Body of pancreas (tissue), 4 donors: ENCODE data around the gene GDPD5.
"Not testable (repeated sequence)": the region's sequence is repeated elsewhere in the genome, so short reads cannot be mapped to it uniquely, and the experiment has no call there.

Experiments
- CTCF ChIP-seq, 7 experiments: fragments of 450-650 bp in 4 of 7; fragments of 200-600 bp in 3 of 7; sonication (generic) in 3 of 7; IDR thresholded peaks; one replicate each; pipeline ENCODE4 v1.5.1; 2016 to 2019; ENCODE audit warnings: antibody characterized with exemption in 7 of 7
- POLR2A ChIP-seq, 3 donors: fragments of 450-650 bp; IDR thresholded peaks; one replicate each; pipeline ENCODE4 v1.6.1; 2016; ENCODE audit warnings: antibody characterized with exemption in 3 of 3, mild to moderate bottlenecking in 2 of 3

DNA sequence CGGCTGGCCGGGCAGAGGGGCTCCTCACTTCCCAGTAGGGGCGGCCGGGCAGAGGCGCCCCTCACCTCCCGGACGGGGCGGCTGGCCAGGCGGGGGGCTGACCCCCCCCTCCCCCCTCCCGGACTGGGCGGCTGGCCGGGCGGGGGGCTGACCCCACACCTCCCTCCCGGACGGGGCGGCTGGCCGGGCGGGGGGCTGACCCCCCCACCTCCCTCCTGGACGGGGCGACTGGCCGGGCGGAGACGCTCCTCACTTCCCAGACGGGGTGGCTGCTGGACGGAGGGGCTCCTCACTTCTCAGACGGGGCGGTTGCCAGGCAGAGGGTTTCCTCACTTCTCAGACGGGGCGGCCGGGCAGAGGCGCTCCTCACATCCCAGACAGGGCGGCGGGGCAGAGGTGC lies 115.8 kb downstream of the GDPD5 start:
- not testable (repeated sequence) for TF ChIP-seq CTCF, POLR2A (IDR thresholded peaks at IDR 0.05)
